Epithelial cell of esophagus (primary cell): ENCODE measurements around the gene TMX4.

Experiments used
- DNase-seq: peaks from one replicate; pipeline ENCODE4 v3.0.0; 2010; ENCODE audit warnings: low read depth
- H3K4me3 ChIP-seq: 2 replicates; pipeline ENCODE4 v1.5.1; 2011; ENCODE audit warnings: mild to moderate bottlenecking, low read length, control low read depth
- TF ChIP-seq, protein P1 (sequence below): IDR thresholded peaks from 2 replicates; pipeline ENCODE4 v1.5.1; 2011; ENCODE audit warnings: low read depth, mild to moderate bottlenecking, low read length, control low read depth, inconsistent platforms; ENCODE audit not compliant: insufficient read depth; ENCODE audit errors: missing control alignments

Gene TMX4

GRCh38 chr20:7930343-7930742 lies 89.2 kb downstream of the TMX4 start:
- H3K4me3 ChIP-seq = no peak overlapping the region
- TF ChIP-seq, protein P1, sequence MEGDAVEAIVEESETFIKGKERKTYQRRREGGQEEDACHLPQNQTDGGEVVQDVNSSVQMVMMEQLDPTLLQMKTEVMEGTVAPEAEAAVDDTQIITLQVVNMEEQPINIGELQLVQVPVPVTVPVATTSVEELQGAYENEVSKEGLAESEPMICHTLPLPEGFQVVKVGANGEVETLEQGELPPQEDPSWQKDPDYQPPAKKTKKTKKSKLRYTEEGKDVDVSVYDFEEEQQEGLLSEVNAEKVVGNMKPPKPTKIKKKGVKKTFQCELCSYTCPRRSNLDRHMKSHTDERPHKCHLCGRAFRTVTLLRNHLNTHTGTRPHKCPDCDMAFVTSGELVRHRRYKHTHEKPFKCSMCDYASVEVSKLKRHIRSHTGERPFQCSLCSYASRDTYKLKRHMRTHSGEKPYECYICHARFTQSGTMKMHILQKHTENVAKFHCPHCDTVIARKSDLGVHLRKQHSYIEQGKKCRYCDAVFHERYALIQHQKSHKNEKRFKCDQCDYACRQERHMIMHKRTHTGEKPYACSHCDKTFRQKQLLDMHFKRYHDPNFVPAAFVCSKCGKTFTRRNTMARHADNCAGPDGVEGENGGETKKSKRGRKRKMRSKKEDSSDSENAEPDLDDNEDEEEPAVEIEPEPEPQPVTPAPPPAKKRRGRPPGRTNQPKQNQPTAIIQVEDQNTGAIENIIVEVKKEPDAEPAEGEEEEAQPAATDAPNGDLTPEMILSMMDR = no peak
- DNase-seq = peak; percentile 15
